RWPE2 (cell line): ENCODE measurements around the gene ITGB6.

Source experiments
- ATAC-seq: fragments of 200-7000 bp; cut with Tn5 transposase; 3 replicates; pipeline ENCODE4 v1.9.1; 2021; ENCODE audit warnings: low read depth
- DNase-seq: peaks from one replicate; pipeline ENCODE4 v3.0.0-alpha.2; 2020; ENCODE audit warnings: low spot score
- H3K27ac ChIP-seq: fragments of 450-650 bp; 2 replicates; pipeline ENCODE4 v1.5.1; 2017; ENCODE audit warnings: mild to moderate bottlenecking; ENCODE audit not compliant: poor library complexity, severe bottlenecking
- H3K27me3 ChIP-seq: fragments of 250-450 bp; sonication (Bioruptor Pico); 2 replicates; pipeline ENCODE4 v1.5.1; 2021; ENCODE audit warnings: mild to moderate bottlenecking, moderate library complexity; ENCODE audit not compliant: insufficient read depth, poor library complexity, severe bottlenecking
- H3K36me3 ChIP-seq: fragments of 250-450 bp; sonication (Bioruptor Pico); 2 replicates; pipeline ENCODE4 v1.5.1; 2020; ENCODE audit warnings: low read depth, mild to moderate bottlenecking, moderate library complexity
- H3K4me1 ChIP-seq: fragments of 250-450 bp; sonication (Bioruptor Pico); 2 replicates; pipeline ENCODE4 v1.5.1; 2021; ENCODE audit warnings: mild to moderate bottlenecking, moderate library complexity; ENCODE audit not compliant: insufficient read depth, poor library complexity, severe bottlenecking
- H3K4me3 ChIP-seq: fragments of 250-450 bp; sonication (Bioruptor Pico); 2 replicates; pipeline ENCODE4 v1.5.1; 2021; ENCODE audit warnings: mild to moderate bottlenecking, moderate library complexity; ENCODE audit not compliant: severe bottlenecking
- H3K9me3 ChIP-seq: fragments of 250-450 bp; sonication (Bioruptor Pico); 2 replicates; pipeline ENCODE4 v1.5.1; 2021; ENCODE audit warnings: mild to moderate bottlenecking, moderate library complexity; ENCODE audit not compliant: severe bottlenecking
- CTCF ChIP-seq: fragments of 450-650 bp; IDR thresholded peaks from one replicate; pipeline ENCODE4 v1.5.1; 2017; ENCODE audit warnings: mild to moderate bottlenecking, moderate library complexity; ENCODE audit not compliant: poor library complexity, severe bottlenecking

ITGB6 gene

GRCh38 chr2:160199683-160200389 lies at the start of gene ITGB6:
ITGB6 (minus strand) TSS chr2:160200272; CDS start chr2:160200063, 209 bp downstream.
- H3K27ac ChIP-seq, result peak within 1 kb of the TSS; percentile 98
- peak within 1 kb of the TSS; percentile 41 for H3K4me3 ChIP-seq
- TF ChIP-seq CTCF, result no peak
- ATAC-seq, result peak; percentile 74
- peaks cover 52% of the 10 kb centered on the region for H3K4me1 ChIP-seq
- DNase-seq, result no peak
- H3K9me3 ChIP-seq, result no peaks in the 10 kb centered on the region
- no peaks in the 10 kb centered on the region for H3K27me3 ChIP-seq
- H3K36me3 ChIP-seq, result peaks cover 32% of the 10 kb centered on the region

GRCh38 chr2:160247296-160248035 lies 47.4 kb upstream of the ITGB6 start:
- H3K4me1 ChIP-seq, result peaks cover 16% of the 10 kb centered on the region
- DNase-seq, result no peak
- TF ChIP-seq CTCF, result no peak
- H3K9me3 ChIP-seq, result no peaks in the 10 kb centered on the region
- ATAC-seq, result no peak
- no peak overlapping the region for H3K4me3 ChIP-seq
- no peak overlapping the region for H3K27ac ChIP-seq
- no peaks in the 10 kb centered on the region for H3K27me3 ChIP-seq
- no peaks in the 10 kb centered on the region for H3K36me3 ChIP-seq

- DNase-seq (no peak), ATAC-seq (no peak)
- TF ChIP-seq CTCF, result no peak
- H3K4me3 ChIP-seq, result no peak overlapping the region
- H3K27me3 ChIP-seq, result no peaks in the 10 kb centered on the region
- no peaks in the 10 kb centered on the region for H3K36me3 ChIP-seq
- peaks cover 24% of the 10 kb centered on the region for H3K4me1 ChIP-seq
- H3K27ac ChIP-seq, result peak overlapping the region; percentile 15
- no peaks in the 10 kb centered on the region for H3K9me3 ChIP-seq
Measured at GRCh38 chr2:160246356-160246755, 46.3 kb upstream of the ITGB6 start.

GRCh38 chr2:160245614-160246155 lies 45.6 kb upstream of the ITGB6 start:
- H3K4me1 ChIP-seq, result peaks cover 28% of the 10 kb centered on the region
- no peaks in the 10 kb centered on the region for H3K9me3 ChIP-seq
- ATAC-seq (no peak), DNase-seq (no peak)
- H3K4me3 ChIP-seq, result no peak overlapping the region
- H3K27me3 ChIP-seq, result no peaks in the 10 kb centered on the region
- TF ChIP-seq CTCF, result no peak
- H3K27ac ChIP-seq, result peak overlapping the region; percentile 15
- H3K36me3 ChIP-seq, result no peaks in the 10 kb centered on the region
